ENCODE measurements around the gene SLC35A3. TPM values are rescaled to one million over a fixed set of nuclear protein-coding genes. Genes with fewer than 3 reads are reported as not detected.

SLC35A3 gene
- total RNA-seq, 4 donors from 2014 or later: 4.6 to 10.3 (median 8.2) TPM

GRCh38 chr1:100076319-100076718 lies 106.5 kb downstream of the SLC35A3 start:
- peaks cover 2 to 61% of the 10 kb centered on the region in 2 donors for H3K36me3 ChIP-seq
- in situ Hi-C loops (cut with MboI; ENCODE audit: low sequenced_read_pairs in 4 of 4): no loop called here
- H3K9me3 ChIP-seq: no peaks in the 10 kb centered on the region
- H3K27me3 ChIP-seq: no peaks in the 10 kb centered on the region
- ATAC-seq (no peak), DNase-seq (no peak)
- TF ChIP-seq POLR2A (IDR thresholded peaks at IDR 0.05) (no peak), CTCF (IDR thresholded peaks at IDR 0.05 in 4 of 5, conservative IDR thresholded peaks at IDR 0.05 in 1 of 5) (no peak)
- intact Hi-C loops (cut with DNase I; ENCODE audit: low total_unique reads): no loop called here
- no peaks in the 10 kb centered on the region for H3K4me1 ChIP-seq
- H3K27ac ChIP-seq: no peak overlapping the region
- H3K4me3 ChIP-seq: no peak overlapping the region

- H3K4me3 ChIP-seq: no peak overlapping the region
- H3K4me1 ChIP-seq: no peaks in the 10 kb centered on the region
- TF ChIP-seq POLR2A (IDR thresholded peaks at IDR 0.05): no peak
- no peak for TF ChIP-seq CTCF (IDR thresholded peaks at IDR 0.05 in 4 of 5, conservative IDR thresholded peaks at IDR 0.05 in 1 of 5)
- no peak for DNase-seq
- no peak for ATAC-seq
- intact Hi-C loops (cut with DNase I; ENCODE audit: low total_unique reads) (no loop called here), in situ Hi-C loops (cut with MboI; ENCODE audit: low sequenced_read_pairs in 4 of 4) (no loop called here)
- no peak overlapping the region for H3K27ac ChIP-seq
- peaks cover 2 to 61% of the 10 kb centered on the region in 2 donors for H3K36me3 ChIP-seq
- H3K27me3 ChIP-seq: no peaks in the 10 kb centered on the region
- no peaks in the 10 kb centered on the region for H3K9me3 ChIP-seq
Measured at GRCh38 chr1:100076744-100077143, 106.9 kb downstream of the SLC35A3 start.

- DNase-seq: no peak
- H3K36me3 ChIP-seq: peaks cover 2 to 58% of the 10 kb centered on the region in 2 donors
- in situ Hi-C loops (cut with MboI; ENCODE audit: low sequenced_read_pairs in 4 of 4): no loop called here
- no peak for TF ChIP-seq CTCF (IDR thresholded peaks at IDR 0.05 in 4 of 5, conservative IDR thresholded peaks at IDR 0.05 in 1 of 5)
- TF ChIP-seq POLR2A (IDR thresholded peaks at IDR 0.05): no peak
- intact Hi-C loops (cut with DNase I; ENCODE audit: low total_unique reads): no loop called here
- H3K4me3 ChIP-seq: no peak overlapping the region
- no peaks in the 10 kb centered on the region for H3K4me1 ChIP-seq
- H3K27ac ChIP-seq: no peak overlapping the region
- ATAC-seq: no peak
- H3K9me3 ChIP-seq: no peaks in the 10 kb centered on the region
- H3K27me3 ChIP-seq: no peaks in the 10 kb centered on the region
Measured at GRCh38 chr1:100077531-100077930, 107.7 kb downstream of the SLC35A3 start.

GRCh38 chr1:100080331-100080730 lies 110.5 kb downstream of the SLC35A3 start:
- no peak overlapping the region for H3K4me3 ChIP-seq
- H3K4me1 ChIP-seq: no peaks in the 10 kb centered on the region
- H3K36me3 ChIP-seq: peaks cover 2 to 54% of the 10 kb centered on the region in 2 donors
- H3K27me3 ChIP-seq: no peaks in the 10 kb centered on the region
- in situ Hi-C loops (cut with MboI; ENCODE audit: low sequenced_read_pairs in 4 of 4) (no loop called here), intact Hi-C loops (cut with DNase I; ENCODE audit: low total_unique reads) (no loop called here)
- ATAC-seq (no peak), DNase-seq (no peak)
- TF ChIP-seq CTCF (IDR thresholded peaks at IDR 0.05 in 4 of 5, conservative IDR thresholded peaks at IDR 0.05 in 1 of 5) (no peak), POLR2A (IDR thresholded peaks at IDR 0.05) (no peak)
- no peaks in the 10 kb centered on the region for H3K9me3 ChIP-seq
- no peak overlapping the region for H3K27ac ChIP-seq

Other genes starting within 250 kb of the SLC35A3 start
- gene FRRS1, start 203.4 kb upstream of the SLC35A3 start, total RNA-seq: 1 to 10 TPM; 1.4 to 4.5 (median 2.3) TPM
- gene AGL, start 119.6 kb upstream of the SLC35A3 start, total RNA-seq: 100 to 1,000 TPM in 2 of 4 donors, 10 to 100 TPM in 2; 49.3 to 143 (median 103) TPM
- gene SASS6, start 162.9 kb downstream of the SLC35A3 start, total RNA-seq: 1 to 10 TPM in 3 of 4 donors, under 1 TPM in 1; 0.71 to 4.2 (median 1.6) TPM
- gene TRMT13, start 163.2 kb downstream of the SLC35A3 start, total RNA-seq: 10 to 100 TPM in 3 of 4 donors, 1 to 10 TPM in 1; 5.5 to 22.6 (median 10.6) TPM
- 10 to 100 TPM; 23.4 to 73.2 (median 42.1) TPM for gene LRRC39, start 208.3 kb downstream of the SLC35A3 start, total RNA-seq

All from gastrocnemius medialis (tissue), 4 donors.